Panc1 (cell line): ENCODE data around the gene POTEH.
"Not testable (repeated sequence)": the region's sequence is repeated elsewhere in the genome, so short reads cannot be mapped to it uniquely, and the experiment has no call there.

Experiments
- CTCF ChIP-seq: fragments of 450-650 bp; IDR thresholded peaks from 2 replicates; pipeline ENCODE4 v1.5.1; 2017; ENCODE audit warnings: mild to moderate bottlenecking
- REST ChIP-seq, 2 experiments: IDR thresholded peaks; 2 replicates each; pipeline ENCODE4 v1.6.1; 2011 to 2012; ENCODE audit warnings: low read depth in 2 of 2, control low read depth in 1 of 2, low read length in 1 of 2, mild to moderate bottlenecking in 1 of 2, moderate library complexity in 1 of 2; ENCODE audit not compliant: insufficient read depth in 1 of 2

GRCh38 chr22:15652738-15653137, 37.1 kb upstream of the POTEH start:
- TF ChIP-seq CTCF; REST (IDR thresholded peaks at IDR 0.05; ENCODE audit: insufficient read depth in 1 of 2, low read depth in 2 of 2, low read length in 1 of 2): not testable (repeated sequence)
